GM12878 (cell line): Measurements from ENCODE around the gene PTPRN2.

Experiments used
- GABPA ChIP-seq: IDR thresholded peaks from 2 replicates; pipeline ENCODE4 v1.6.1; 2014; ENCODE audit warnings: antibody characterized with exemption, low read depth, mild to moderate bottlenecking, inconsistent platforms
- YY1 ChIP-seq: IDR thresholded peaks from 2 replicates; pipeline ENCODE4 v1.6.1; 2011; ENCODE audit warnings: low read depth, mild to moderate bottlenecking, low read length
- ZNF24 ChIP-seq: fragments of 450-650 bp; IDR thresholded peaks from 2 replicates; pipeline ENCODE4 v1.6.1; 2017; ENCODE audit warnings: antibody characterized with exemption, mild to moderate bottlenecking
- ZNF274 ChIP-seq: IDR thresholded peaks from one replicate; pipeline ENCODE4 v1.8.0; 2011; ENCODE audit not compliant: insufficient read length, insufficient read depth
- TF ChIP-seq, protein P1 (sequence below): fragments of 450-650 bp; formaldehyde crosslinking; IDR thresholded peaks from 2 replicates; pipeline ENCODE4 v1.4.0; 2022; ENCODE audit warnings: mild to moderate bottlenecking, moderate library complexity

DNA sequence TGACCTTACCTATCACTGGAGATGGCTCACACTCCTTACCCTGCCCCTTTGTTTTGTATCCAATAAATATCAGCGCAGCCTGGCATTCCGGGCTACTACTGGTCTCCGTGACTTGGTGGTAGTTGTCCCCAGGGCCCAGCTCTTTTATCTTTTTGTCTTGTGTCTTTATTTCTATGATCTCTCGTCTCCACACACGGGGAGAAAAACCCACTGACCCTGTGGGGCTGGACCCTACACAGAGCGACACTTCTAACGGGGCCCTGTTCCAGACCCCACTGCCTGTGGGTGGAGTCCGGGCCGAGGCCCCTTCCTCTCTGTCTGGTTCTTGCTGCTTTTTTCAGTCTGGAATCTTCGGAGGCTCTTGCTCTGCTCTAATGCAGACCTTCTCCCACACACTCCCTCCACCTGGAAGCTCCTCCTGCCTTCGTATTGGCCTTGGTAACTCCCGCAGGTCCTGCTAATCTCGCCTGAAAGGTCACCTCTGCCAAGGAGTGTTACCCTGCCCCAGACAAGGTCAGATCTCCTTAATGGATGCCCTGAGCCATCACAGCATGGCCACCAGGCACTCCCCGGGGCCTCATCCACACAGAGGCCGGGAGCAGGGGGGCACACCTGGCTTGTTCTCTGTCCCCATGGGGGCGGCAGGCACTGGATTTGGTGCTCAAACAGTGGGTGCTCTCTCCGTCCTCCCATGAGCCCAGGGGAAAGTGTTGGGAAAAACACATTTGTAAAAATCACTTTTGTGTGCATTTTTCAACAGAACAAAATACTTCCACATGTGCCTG, 531.7 kb downstream of the PTPRN2 start:
- TF ChIP-seq, protein P1, sequence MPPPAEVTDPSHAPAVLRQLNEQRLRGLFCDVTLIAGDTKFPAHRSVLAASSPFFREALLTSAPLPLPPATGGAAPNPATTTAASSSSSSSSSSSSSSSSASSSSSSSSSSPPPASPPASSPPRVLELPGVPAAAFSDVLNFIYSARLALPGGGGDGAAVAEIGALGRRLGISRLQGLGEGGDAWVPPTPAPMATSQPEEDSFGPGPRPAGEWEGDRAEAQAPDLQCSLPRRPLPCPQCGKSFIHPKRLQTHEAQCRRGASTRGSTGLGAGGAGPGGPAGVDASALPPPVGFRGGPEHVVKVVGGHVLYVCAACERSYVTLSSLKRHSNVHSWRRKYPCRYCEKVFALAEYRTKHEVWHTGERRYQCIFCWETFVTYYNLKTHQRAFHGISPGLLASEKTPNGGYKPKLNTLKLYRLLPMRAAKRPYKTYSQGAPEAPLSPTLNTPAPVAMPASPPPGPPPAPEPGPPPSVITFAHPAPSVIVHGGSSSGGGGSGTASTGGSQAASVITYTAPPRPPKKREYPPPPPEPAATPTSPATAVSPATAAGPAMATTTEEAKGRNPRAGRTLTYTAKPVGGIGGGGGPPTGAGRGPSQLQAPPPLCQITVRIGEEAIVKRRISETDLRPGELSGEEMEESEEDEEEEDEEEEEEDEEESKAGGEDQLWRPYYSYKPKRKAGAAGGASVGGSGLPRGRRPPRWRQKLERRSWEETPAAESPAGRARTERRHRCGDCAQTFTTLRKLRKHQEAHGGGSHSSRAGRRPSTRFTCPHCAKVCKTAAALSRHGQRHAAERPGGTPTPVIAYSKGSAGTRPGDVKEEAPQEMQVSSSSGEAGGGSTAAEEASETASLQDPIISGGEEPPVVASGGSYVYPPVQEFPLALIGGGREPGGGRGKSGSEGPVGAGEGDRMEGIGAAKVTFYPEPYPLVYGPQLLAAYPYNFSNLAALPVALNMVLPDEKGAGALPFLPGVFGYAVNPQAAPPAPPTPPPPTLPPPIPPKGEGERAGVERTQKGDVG (CRISPR knock-in tag) = no peak
- no peak for TF ChIP-seq ZNF274
- TF ChIP-seq ZNF24 = no peak
- TF ChIP-seq GABPA = no peak
- TF ChIP-seq YY1 = no peak
